ENCODE data around the gene CYP27B1. TPM values are rescaled to one million over a fixed set of nuclear protein-coding genes. Genes with fewer than 3 reads are reported as not detected.
A peak's percentile ranks its signal among the peaks of the same experiment; 100 is the strongest.

The CYP27B1 gene
- total and polyA plus RNA-seq, 5 donors: 0.12 to 0.22 (median 0.16) TPM; not detected in 1

DNA sequence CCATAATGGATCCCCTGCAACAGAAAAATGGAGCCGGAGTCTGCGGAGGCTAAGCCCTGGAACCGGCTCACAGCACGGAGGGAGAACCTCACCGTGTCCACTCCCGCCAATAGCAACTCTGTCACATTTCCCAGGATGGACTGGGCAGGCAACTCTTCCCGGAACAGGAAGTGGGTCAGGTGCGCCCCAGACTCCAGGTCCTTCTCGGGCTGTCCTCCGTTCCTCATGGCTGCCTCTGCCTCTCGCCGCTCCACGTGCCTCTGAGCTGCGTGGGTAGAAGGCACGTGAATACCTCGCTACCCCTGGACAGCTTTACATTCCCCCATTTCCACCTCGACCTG is 2.2 kb downstream of the CYP27B1 start:
- peak overlapping the region; percentile 14 for H3K4me3 ChIP-seq (ENCODE audit: low read length)
- no peak overlapping the region for H3K27ac ChIP-seq (ENCODE audit: low read length)
- 16% methylated on average over 17 of the region's 17 CpGs for WGBS
- intact Hi-C loops (cut with DNase I): no loop called here
- peaks cover 4% of the 10 kb centered on the region for H3K4me1 ChIP-seq (ENCODE audit: control insufficient read depth, insufficient read depth, low read length)
- H3K27me3 ChIP-seq (ENCODE audit: control insufficient read depth, insufficient read depth): no peaks in the 10 kb centered on the region
- no peak for ATAC-seq
- H3K9me3 ChIP-seq (ENCODE audit: control insufficient read depth, low read length): no peaks in the 10 kb centered on the region
- no peak for DNase-seq

GRCh38 chr12:57763881-57764661 is 2.8 kb downstream of the CYP27B1 start:
- peaks cover 4% of the 10 kb centered on the region for H3K4me1 ChIP-seq (ENCODE audit: control insufficient read depth, insufficient read depth, low read length)
- 69% methylated on average over 6 of the region's 6 CpGs for WGBS
- DNase-seq (no peak), ATAC-seq (no peak)
- intact Hi-C loops (cut with DNase I): no loop called here
- H3K9me3 ChIP-seq (ENCODE audit: control insufficient read depth, low read length): no peaks in the 10 kb centered on the region
- no peak overlapping the region for H3K4me3 ChIP-seq (ENCODE audit: low read length)
- H3K27ac ChIP-seq (ENCODE audit: low read length): no peak overlapping the region
- H3K27me3 ChIP-seq (ENCODE audit: control insufficient read depth, insufficient read depth): no peaks in the 10 kb centered on the region

DNA sequence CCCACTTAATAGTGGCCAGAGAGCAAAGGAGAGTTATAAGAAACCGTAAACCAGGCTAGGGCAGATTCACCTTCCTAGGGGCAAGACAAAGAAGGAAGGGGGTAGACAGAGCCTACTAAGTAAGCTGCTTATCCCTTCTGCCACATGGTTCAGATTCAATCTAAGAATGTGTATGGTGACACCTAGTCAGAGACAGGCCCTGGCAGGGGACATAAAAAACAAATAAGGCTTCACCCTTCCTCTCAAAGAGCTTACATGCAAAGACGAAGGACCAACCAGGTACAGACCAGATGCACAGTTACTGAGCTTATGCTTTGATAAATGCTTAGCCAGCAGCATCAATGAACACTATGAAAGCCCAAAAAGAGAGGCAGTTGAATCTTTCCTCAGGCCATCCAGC is 4.4 kb downstream of the CYP27B1 start:
- H3K4me3 ChIP-seq (ENCODE audit: low read length): no peak overlapping the region
- intact Hi-C loops (cut with DNase I): no loop called here
- no peaks in the 10 kb centered on the region for H3K9me3 ChIP-seq (ENCODE audit: control insufficient read depth, low read length)
- H3K27ac ChIP-seq (ENCODE audit: low read length): no peak overlapping the region
- ATAC-seq: no peak
- H3K4me1 ChIP-seq (ENCODE audit: control insufficient read depth, insufficient read depth, low read length): peaks cover 4% of the 10 kb centered on the region
- DNase-seq: no peak
- no peaks in the 10 kb centered on the region for H3K27me3 ChIP-seq (ENCODE audit: control insufficient read depth, insufficient read depth)
- 93% methylated on average over 2 of the region's 2 CpGs for WGBS

DNA sequence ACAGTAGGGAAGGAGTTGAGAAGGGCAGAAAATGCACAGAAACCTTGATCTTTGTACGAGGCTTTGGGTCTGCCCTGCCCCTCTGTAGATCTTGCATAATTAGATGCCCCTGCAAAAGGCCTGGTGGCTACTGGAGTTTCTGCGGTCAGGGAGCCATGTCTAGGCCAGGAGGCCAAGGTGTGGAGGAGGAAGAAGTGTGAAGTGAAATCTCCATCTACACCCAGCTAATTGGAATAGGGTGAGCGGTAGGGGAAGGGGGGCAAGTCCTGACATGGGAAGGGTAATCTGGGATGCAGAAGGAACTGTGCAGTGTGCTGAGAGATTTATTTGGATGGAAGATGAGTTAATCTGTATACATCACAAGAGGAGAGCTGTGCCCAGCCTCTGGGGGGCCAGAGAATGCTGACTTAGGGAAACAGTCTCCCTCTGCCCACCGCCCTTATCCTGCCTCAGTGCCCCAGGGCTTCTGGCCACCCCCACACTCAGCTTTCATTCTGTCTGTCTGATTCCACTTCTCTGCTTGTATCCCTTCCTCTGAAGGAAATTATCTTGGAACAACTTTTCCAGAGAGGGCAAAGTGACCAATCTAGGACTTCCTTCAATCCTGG is 5.4 kb downstream of the CYP27B1 start:
- peaks cover 4% of the 10 kb centered on the region for H3K4me1 ChIP-seq (ENCODE audit: control insufficient read depth, insufficient read depth, low read length)
- intact Hi-C loops (cut with DNase I): no loop called here
- 93% methylated on average over 4 of the region's 4 CpGs for WGBS
- DNase-seq (no peak), ATAC-seq (no peak)
- H3K27me3 ChIP-seq (ENCODE audit: control insufficient read depth, insufficient read depth): no peaks in the 10 kb centered on the region
- no peak overlapping the region for H3K4me3 ChIP-seq (ENCODE audit: low read length)
- no peak overlapping the region for H3K27ac ChIP-seq (ENCODE audit: low read length)
- no peaks in the 10 kb centered on the region for H3K9me3 ChIP-seq (ENCODE audit: control insufficient read depth, low read length)

DNA sequence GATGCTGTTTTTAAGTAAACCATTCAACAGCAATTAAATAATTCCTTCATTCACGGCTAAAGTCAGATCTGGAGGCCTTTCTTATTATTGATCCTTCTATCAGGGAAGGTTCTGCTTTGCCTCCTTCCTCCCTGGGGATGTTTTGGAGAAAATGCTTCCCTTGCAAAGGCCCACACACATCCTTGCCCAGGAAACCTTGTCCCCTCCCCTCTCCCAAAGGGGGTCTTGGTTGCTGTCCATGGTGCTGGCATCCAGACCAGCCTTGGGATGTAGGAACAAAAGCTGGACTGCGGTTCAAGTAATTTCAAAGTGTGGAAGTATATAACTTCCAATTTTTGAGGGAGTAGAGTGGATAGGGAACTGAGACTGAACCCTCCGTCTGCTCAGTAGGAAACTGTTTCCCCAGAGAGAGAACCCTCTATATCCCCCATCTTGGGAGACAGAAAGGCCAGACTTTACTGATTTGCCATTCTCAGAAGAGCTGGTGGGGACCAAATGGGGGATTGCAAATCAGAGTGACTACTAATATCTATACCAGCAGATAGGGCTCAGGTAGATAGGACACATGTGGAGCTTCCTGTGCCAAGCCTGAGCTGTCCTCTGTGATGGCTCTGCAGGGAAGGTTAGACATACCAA is 6.4 kb downstream of the CYP27B1 start:
- WGBS: 85% methylated on average over 3 of the region's 3 CpGs
- no peak for DNase-seq
- Histone ChIP-seq H3K27ac (ENCODE audit: low read length) (no peak overlapping the region), H3K9me3 (ENCODE audit: control insufficient read depth, low read length) (no peaks in the 10 kb centered on the region), H3K4me3 (ENCODE audit: low read length) (no peak overlapping the region), H3K27me3 (ENCODE audit: control insufficient read depth, insufficient read depth) (no peaks in the 10 kb centered on the region), H3K4me1 (ENCODE audit: control insufficient read depth, insufficient read depth, low read length) (peaks cover 4% of the 10 kb centered on the region)
- intact Hi-C loops (cut with DNase I): no loop called here
- ATAC-seq: no peak

DNA sequence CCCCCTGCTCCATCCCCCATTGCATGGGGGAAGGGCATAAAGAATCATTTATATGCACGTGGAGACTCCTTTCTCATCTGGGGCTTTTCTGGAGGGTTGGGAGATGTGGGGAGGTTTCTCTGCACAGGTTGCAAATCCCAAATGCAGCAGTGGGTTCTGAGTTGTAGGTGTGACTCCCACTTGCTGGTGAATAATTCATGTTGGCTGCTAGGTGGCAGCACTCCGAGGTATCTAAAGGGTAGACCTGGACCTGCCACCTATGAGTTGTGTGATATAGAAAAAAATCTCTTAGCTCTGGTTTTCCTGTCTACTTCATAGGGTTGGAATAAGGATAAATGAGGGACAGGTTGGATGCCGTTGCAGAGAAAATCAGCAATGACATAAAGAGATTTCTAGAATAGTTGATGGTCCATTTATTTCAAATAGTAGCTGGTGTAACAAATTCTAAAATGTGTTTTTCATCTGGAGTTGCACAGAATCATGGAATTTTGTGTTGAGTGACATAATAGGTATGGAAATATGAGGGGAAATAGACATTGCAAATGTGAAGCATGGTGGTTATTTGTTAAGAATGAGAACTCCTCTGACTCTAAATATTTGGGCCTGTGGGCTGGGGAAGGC is 7.4 kb downstream of the CYP27B1 start:
- intact Hi-C loops (cut with DNase I): no loop called here
- no peak for DNase-seq

GRCh38 chr12:57758552-57759359 is 8.1 kb downstream of the CYP27B1 start:
- Histone ChIP-seq H3K27me3 (ENCODE audit: control insufficient read depth, insufficient read depth) (no peaks in the 10 kb centered on the region), H3K27ac (ENCODE audit: low read length) (no peak overlapping the region), H3K4me3 (ENCODE audit: low read length) (no peak overlapping the region), H3K4me1 (ENCODE audit: control insufficient read depth, insufficient read depth, low read length) (no peaks in the 10 kb centered on the region), H3K9me3 (ENCODE audit: control insufficient read depth, low read length) (no peaks in the 10 kb centered on the region)
- DNase-seq (no peak), ATAC-seq (no peak)
- 93% methylated on average over 25 of the region's 25 CpGs for WGBS
- intact Hi-C loops (cut with DNase I): no loop called here

More for the DNA sequence above, 7.4 kb downstream of the CYP27B1 start:
- Histone ChIP-seq H3K27me3 (ENCODE audit: control insufficient read depth, insufficient read depth) (no peaks in the 10 kb centered on the region), H3K4me3 (ENCODE audit: low read length) (no peak overlapping the region), H3K27ac (ENCODE audit: low read length) (no peak overlapping the region), H3K4me1 (ENCODE audit: control insufficient read depth, insufficient read depth, low read length) (no peaks in the 10 kb centered on the region), H3K9me3 (ENCODE audit: control insufficient read depth, low read length) (no peaks in the 10 kb centered on the region)
- 42% methylated on average over 3 of the region's 3 CpGs for WGBS
- no peak for ATAC-seq

DNA sequence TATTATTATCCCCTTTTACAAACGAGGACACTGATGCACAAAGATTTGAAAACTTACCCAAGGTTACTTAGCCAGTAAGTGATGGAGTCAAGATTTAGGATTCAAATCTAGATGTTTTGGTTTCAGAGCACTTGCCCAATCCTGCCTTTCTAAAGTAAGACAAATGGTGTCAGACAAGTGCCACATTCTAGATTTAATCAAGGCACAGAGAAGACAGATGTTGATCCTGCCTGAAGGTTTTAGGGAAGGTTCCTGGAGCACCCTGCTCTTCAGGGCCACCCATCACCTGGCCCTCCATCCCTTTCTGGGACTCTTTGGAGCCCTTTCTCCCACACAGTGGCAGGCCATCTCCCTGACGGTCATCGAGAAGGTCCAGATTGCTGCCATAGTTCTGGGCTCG is 9.1 kb downstream of the CYP27B1 start:
- H3K4me3 ChIP-seq (ENCODE audit: low read length): no peak overlapping the region
- no peak for ATAC-seq
- WGBS: 91% methylated on average over 4 of the region's 4 CpGs

DNA sequence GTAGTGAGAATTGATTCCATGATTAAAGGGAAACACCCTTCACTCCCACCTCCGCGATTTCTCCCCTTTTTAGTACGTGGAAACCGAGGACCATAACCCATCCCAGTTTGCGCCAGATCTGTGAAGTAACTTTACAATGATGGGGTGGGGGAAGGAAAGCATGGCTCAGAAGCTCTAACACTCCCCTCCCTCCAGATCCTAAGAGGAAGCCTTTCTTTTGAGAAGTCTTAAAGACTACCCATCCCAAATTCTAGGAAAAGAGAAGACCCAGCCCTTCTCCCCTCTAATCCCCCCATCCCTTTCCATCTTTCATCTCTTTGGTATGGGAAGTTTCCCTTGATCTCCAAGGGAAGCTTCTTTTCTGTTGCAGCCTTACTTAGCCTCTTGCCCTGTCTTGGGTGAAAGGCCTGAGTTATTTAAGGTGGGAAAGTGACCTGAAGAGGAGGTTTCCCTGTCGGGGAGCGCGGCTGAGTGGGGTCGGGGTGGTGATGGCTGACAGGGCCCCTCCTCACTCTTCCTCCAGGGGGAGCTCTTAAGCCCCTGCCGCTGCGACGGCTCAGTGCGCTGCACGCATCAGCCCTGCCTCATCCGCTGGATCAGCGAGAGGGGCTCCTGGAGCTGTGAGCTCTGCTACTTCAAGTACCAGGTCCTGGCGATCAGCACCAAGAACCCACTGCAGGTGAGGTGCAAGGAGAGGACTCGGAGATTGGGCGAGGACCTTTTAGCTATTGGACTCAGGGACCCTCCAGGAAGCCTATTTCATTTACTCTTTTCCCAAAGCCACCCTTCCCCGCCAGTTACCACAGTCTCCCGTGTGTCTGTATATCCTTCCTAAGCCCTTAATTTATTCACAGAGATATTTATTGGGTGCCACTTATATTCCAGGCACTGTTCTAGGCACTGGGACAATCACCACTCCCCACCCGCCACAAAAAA is 10.2 kb downstream of the CYP27B1 start:
- H3K4me3 ChIP-seq (ENCODE audit: low read length): peak overlapping the region; percentile 97
- H3K4me1 ChIP-seq (ENCODE audit: control insufficient read depth, insufficient read depth, low read length): no peaks in the 10 kb centered on the region
- no peak overlapping the region for H3K27ac ChIP-seq (ENCODE audit: low read length)
- no peaks in the 10 kb centered on the region for H3K9me3 ChIP-seq (ENCODE audit: control insufficient read depth, low read length)
- 50% methylated on average over 22 of the region's 22 CpGs for WGBS
- intact Hi-C loops (cut with DNase I): no loop called here
- DNase-seq (peak in 2 of 3 donors; percentile 72 to 79), ATAC-seq (no peak)
- no peaks in the 10 kb centered on the region for H3K27me3 ChIP-seq (ENCODE audit: control insufficient read depth, insufficient read depth)

More for the DNA sequence above, 9.1 kb downstream of the CYP27B1 start:
- Histone ChIP-seq H3K27ac (ENCODE audit: low read length) (no peak overlapping the region), H3K4me1 (ENCODE audit: control insufficient read depth, insufficient read depth, low read length) (no peaks in the 10 kb centered on the region), H3K27me3 (ENCODE audit: control insufficient read depth, insufficient read depth) (no peaks in the 10 kb centered on the region), H3K9me3 (ENCODE audit: control insufficient read depth, low read length) (no peaks in the 10 kb centered on the region)
- intact Hi-C loops (cut with DNase I): no loop called here
- DNase-seq: no peak

All from right cardiac atrium (tissue), 5 donors.